C4-2B (cell line): ENCODE measurements around the gene PRICKLE2.

Experiments
- ZFX ChIP-seq: fragments of 450-650 bp; IDR thresholded peaks from 2 replicates; pipeline ENCODE4 v1.6.1; 2017
- TF ChIP-seq, protein P1 (sequence below): fragments of 450-650 bp; conservative IDR thresholded peaks from 2 replicates; pipeline ENCODE4 v1.5.1; 2017; ENCODE audit warnings: mild to moderate bottlenecking

DNA sequence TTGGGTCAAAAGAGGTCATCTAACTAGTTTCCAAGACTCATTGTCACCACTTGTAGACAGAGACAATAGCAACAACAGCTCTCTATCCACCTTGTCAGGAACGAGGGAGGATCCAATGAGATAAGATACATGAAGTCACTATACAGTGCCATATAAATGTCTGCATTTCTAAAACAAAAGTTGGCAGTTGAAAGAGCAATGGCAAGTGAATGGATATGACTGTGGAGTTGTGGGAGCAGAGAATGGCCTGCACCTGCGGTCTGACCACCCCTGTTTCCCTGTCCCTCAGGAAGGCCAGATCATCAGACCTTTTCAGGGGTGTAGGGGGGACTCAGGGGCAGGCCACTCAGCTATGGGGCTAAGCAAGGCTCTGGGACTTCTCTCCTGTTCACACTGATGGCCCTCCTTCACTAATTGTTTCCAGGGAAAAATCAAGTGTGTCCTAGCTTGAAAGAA lies 161.3 kb downstream of the PRICKLE2 start:
- TF ChIP-seq, protein P1, sequence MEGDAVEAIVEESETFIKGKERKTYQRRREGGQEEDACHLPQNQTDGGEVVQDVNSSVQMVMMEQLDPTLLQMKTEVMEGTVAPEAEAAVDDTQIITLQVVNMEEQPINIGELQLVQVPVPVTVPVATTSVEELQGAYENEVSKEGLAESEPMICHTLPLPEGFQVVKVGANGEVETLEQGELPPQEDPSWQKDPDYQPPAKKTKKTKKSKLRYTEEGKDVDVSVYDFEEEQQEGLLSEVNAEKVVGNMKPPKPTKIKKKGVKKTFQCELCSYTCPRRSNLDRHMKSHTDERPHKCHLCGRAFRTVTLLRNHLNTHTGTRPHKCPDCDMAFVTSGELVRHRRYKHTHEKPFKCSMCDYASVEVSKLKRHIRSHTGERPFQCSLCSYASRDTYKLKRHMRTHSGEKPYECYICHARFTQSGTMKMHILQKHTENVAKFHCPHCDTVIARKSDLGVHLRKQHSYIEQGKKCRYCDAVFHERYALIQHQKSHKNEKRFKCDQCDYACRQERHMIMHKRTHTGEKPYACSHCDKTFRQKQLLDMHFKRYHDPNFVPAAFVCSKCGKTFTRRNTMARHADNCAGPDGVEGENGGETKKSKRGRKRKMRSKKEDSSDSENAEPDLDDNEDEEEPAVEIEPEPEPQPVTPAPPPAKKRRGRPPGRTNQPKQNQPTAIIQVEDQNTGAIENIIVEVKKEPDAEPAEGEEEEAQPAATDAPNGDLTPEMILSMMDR: no peak
- TF ChIP-seq ZFX: no peak
